Large intestine (tissue), 3 donors: Measurements from ENCODE around the gene GAREM2. TPM values are rescaled to one million over a fixed set of nuclear protein-coding genes. Genes with fewer than 3 reads are reported as not detected.

Experiments
- DNase-seq, 2 donors: peaks; one replicate each; pipeline versions ENCODE4 v3.0.0 to v3.0.0-alpha.2; 2013
- H3K27ac ChIP-seq: one replicate; pipeline ENCODE4 v1.5.1; 2013; ENCODE audit warnings: low read length
- H3K27me3 ChIP-seq: 2 replicates; pipeline ENCODE4 v1.6.1; 2013; ENCODE audit warnings: low read length; ENCODE audit not compliant: control insufficient read depth, insufficient read depth
- H3K36me3 ChIP-seq: 2 replicates; pipeline ENCODE4 v1.6.1; 2013; ENCODE audit warnings: low read length; ENCODE audit not compliant: control insufficient read depth, insufficient read depth
- H3K4me1 ChIP-seq: one replicate; pipeline ENCODE4 v1.6.1; 2013; ENCODE audit warnings: low read length; ENCODE audit not compliant: control insufficient read depth, insufficient read depth
- H3K4me3 ChIP-seq: one replicate; pipeline ENCODE4 v1.5.1; 2013; ENCODE audit warnings: low read length
- H3K9me3 ChIP-seq: one replicate; pipeline ENCODE4 v1.6.1; 2013; ENCODE audit warnings: mild to moderate bottlenecking, low read depth, low read length, moderate library complexity; ENCODE audit not compliant: control insufficient read depth
- WGBS: methylation state at CpG from one replicate; pipeline ENCODE4 v1.1.5; 2013; ENCODE audit warnings: low lambda C conversion rate; ENCODE audit not compliant: insufficient coverage; 5-methylcytosine and 5-hydroxymethylcytosine counted together
- polyA plus RNA-seq: library from polyadenylated mRNA; unstranded; fragments of 120-200 nt; gene quantifications from one replicate; pipeline ENCODE4 v1.2.1, GENCODE V29; 2013

The GAREM2 gene
- polyA plus RNA-seq, 1 donor: 2.4 TPM

GRCh38 chr2:26197516-26197915 lies 24.6 kb downstream of the GAREM2 start:
- no peaks in the 10 kb centered on the region for H3K4me1 ChIP-seq
- no peak overlapping the region for H3K4me3 ChIP-seq
- no peaks in the 10 kb centered on the region for H3K9me3 ChIP-seq
- WGBS: 100% methylated on average over 1 of the region's 4 CpGs
- DNase-seq: no peak
- H3K27ac ChIP-seq: no peak overlapping the region
- H3K27me3 ChIP-seq: no peaks in the 10 kb centered on the region
- peaks cover 87% of the 10 kb centered on the region for H3K36me3 ChIP-seq

GRCh38 chr2:26202981-26203490 lies 30.1 kb downstream of the GAREM2 start:
- H3K27me3 ChIP-seq: no peaks in the 10 kb centered on the region

GRCh38 chr2:26203906-26204305 lies 31.0 kb downstream of the GAREM2 start:
- H3K9me3 ChIP-seq: no peaks in the 10 kb centered on the region
- no peak overlapping the region for H3K4me3 ChIP-seq
- no peaks in the 10 kb centered on the region for H3K27me3 ChIP-seq
- no peaks in the 10 kb centered on the region for H3K4me1 ChIP-seq
- DNase-seq: no peak
- H3K36me3 ChIP-seq: peaks cover 68% of the 10 kb centered on the region
- 75% methylated on average over 2 of the region's 7 CpGs for WGBS
- no peak overlapping the region for H3K27ac ChIP-seq

More at GRCh38 chr2:26202981-26203490, 30.1 kb downstream of the GAREM2 start:
- no peak for DNase-seq
- Histone ChIP-seq H3K4me3 (no peak overlapping the region), H3K36me3 (peaks cover 68% of the 10 kb centered on the region), H3K4me1 (no peaks in the 10 kb centered on the region), H3K27ac (no peak overlapping the region), H3K9me3 (no peaks in the 10 kb centered on the region)
- no CpG with 5 or more reads among the region's 1 CpG for WGBS

- Histone ChIP-seq H3K27ac (no peak overlapping the region), H3K36me3 (peaks cover 72% of the 10 kb centered on the region), H3K27me3 (no peaks in the 10 kb centered on the region), H3K4me1 (no peaks in the 10 kb centered on the region), H3K4me3 (no peak overlapping the region), H3K9me3 (no peaks in the 10 kb centered on the region)
- DNase-seq: no peak
- 100% methylated on average over 2 of the region's 5 CpGs for WGBS
Measured at GRCh38 chr2:26212011-26212410, 39.1 kb downstream of the GAREM2 start.

- H3K27me3 ChIP-seq: no peaks in the 10 kb centered on the region
- H3K27ac ChIP-seq: no peak overlapping the region
- WGBS: no CpG with 5 or more reads among the region's 1 CpG
- no peaks in the 10 kb centered on the region for H3K4me1 ChIP-seq
- H3K36me3 ChIP-seq: peaks cover 68% of the 10 kb centered on the region
- H3K9me3 ChIP-seq: peaks cover 8% of the 10 kb centered on the region
- DNase-seq: no peak
- H3K4me3 ChIP-seq: no peak overlapping the region
Measured at GRCh38 chr2:26214759-26215158, 41.9 kb downstream of the GAREM2 start.

GRCh38 chr2:26215833-26216232 lies 42.9 kb downstream of the GAREM2 start:
- Histone ChIP-seq H3K36me3 (peaks cover 63% of the 10 kb centered on the region), H3K9me3 (peaks cover 8% of the 10 kb centered on the region)
- no CpG with 5 or more reads among the region's 1 CpG for WGBS

GRCh38 chr2:26216587-26216986 lies 43.7 kb downstream of the GAREM2 start:
- Histone ChIP-seq H3K36me3 (peaks cover 67% of the 10 kb centered on the region), H3K4me3 (no peak overlapping the region), H3K27me3 (no peaks in the 10 kb centered on the region), H3K9me3 (peaks cover 8% of the 10 kb centered on the region), H3K4me1 (no peaks in the 10 kb centered on the region), H3K27ac (no peak overlapping the region)
- no CpG with 5 or more reads among the region's 4 CpGs for WGBS
- DNase-seq: no peak

More at GRCh38 chr2:26215833-26216232, 42.9 kb downstream of the GAREM2 start:
- Histone ChIP-seq H3K27me3 (no peaks in the 10 kb centered on the region), H3K4me3 (no peak overlapping the region), H3K4me1 (no peaks in the 10 kb centered on the region), H3K27ac (no peak overlapping the region)
- no peak for DNase-seq

- 100% methylated on average over 3 of the region's 6 CpGs for WGBS
- Histone ChIP-seq H3K27me3 (no peaks in the 10 kb centered on the region), H3K9me3 (peaks cover 8% of the 10 kb centered on the region), H3K4me3 (no peak overlapping the region), H3K27ac (no peak overlapping the region), H3K36me3 (peaks cover 65% of the 10 kb centered on the region), H3K4me1 (no peaks in the 10 kb centered on the region)
- DNase-seq: no peak
Measured at GRCh38 chr2:26217720-26218119, 44.8 kb downstream of the GAREM2 start.

- Histone ChIP-seq H3K4me3 (no peak overlapping the region), H3K9me3 (peaks cover 1% of the 10 kb centered on the region), H3K4me1 (no peaks in the 10 kb centered on the region), H3K36me3 (peaks cover 41% of the 10 kb centered on the region), H3K27ac (no peak overlapping the region), H3K27me3 (no peaks in the 10 kb centered on the region)
- no CpG with 5 or more reads among the region's 1 CpG for WGBS
- DNase-seq: no peak
Measured at GRCh38 chr2:26223018-26223417, 50.1 kb downstream of the GAREM2 start.

GRCh38 chr2:26224095-26224494 lies 51.2 kb downstream of the GAREM2 start:
- Histone ChIP-seq H3K36me3 (peaks cover 49% of the 10 kb centered on the region), H3K4me1 (no peaks in the 10 kb centered on the region), H3K27ac (no peak overlapping the region), H3K4me3 (no peak overlapping the region), H3K9me3 (no peaks in the 10 kb centered on the region), H3K27me3 (no peaks in the 10 kb centered on the region)
- WGBS: no CpG with 5 or more reads among the region's 2 CpGs
- DNase-seq: no peak

GRCh38 chr2:26229595-26229994 lies 56.7 kb downstream of the GAREM2 start:
- H3K4me1 ChIP-seq: no peaks in the 10 kb centered on the region
- no CpG with 5 or more reads among the region's 3 CpGs for WGBS
- no peak overlapping the region for H3K27ac ChIP-seq
- no peak for DNase-seq
- no peaks in the 10 kb centered on the region for H3K27me3 ChIP-seq
- no peak overlapping the region for H3K4me3 ChIP-seq
- no peaks in the 10 kb centered on the region for H3K9me3 ChIP-seq
- H3K36me3 ChIP-seq: peaks cover 66% of the 10 kb centered on the region
